Fibroblast of lung (primary cell): ENCODE data around the gene LCA5L. TPM values are rescaled to one million over a fixed set of nuclear protein-coding genes. Genes with fewer than 3 reads are reported as not detected.

ENCODE experiments used
- DNase-seq, 2 donors: peaks; one replicate each; pipeline versions ENCODE4 v3.0.0 to v3.0.0-alpha.2; 2010; ENCODE audit warnings: low read depth in 2 of 2
- H2AFZ ChIP-seq: 2 replicates; pipeline ENCODE4 v1.5.1; 2012; ENCODE audit warnings: low read length, control low read depth, inconsistent platforms
- H3K27ac ChIP-seq: 2 replicates; pipeline ENCODE4 v1.5.1; 2011; ENCODE audit warnings: low read length, control low read depth; ENCODE audit not compliant: insufficient read depth
- H3K27me3 ChIP-seq: 2 replicates; pipeline ENCODE4 v1.5.1; 2011; ENCODE audit warnings: mild to moderate bottlenecking, low read length; ENCODE audit not compliant: control insufficient read depth, insufficient read depth
- H3K36me3 ChIP-seq: 2 replicates; pipeline ENCODE4 v1.5.1; 2011; ENCODE audit warnings: low read length; ENCODE audit not compliant: control insufficient read depth, insufficient read depth
- H3K4me1 ChIP-seq: 2 replicates; pipeline ENCODE4 v1.5.1; 2011; ENCODE audit warnings: low read length; ENCODE audit not compliant: control insufficient read depth, insufficient read depth; ENCODE audit errors: extremely low read depth
- H3K4me2 ChIP-seq: 2 replicates; pipeline ENCODE4 v1.5.1; 2011; ENCODE audit warnings: low read length, control low read depth; ENCODE audit not compliant: insufficient read depth; ENCODE audit errors: extremely low read depth
- H3K4me3 ChIP-seq, 4 experiments: fragments of 200-600 bp in 1 of 4; sonication (generic) in 1 of 4; replicated peaks in 1 of 4; 2 replicates each; pipeline ENCODE4 v1.5.1; 2011 to 2016; ENCODE audit warnings: low read length in 4 of 4, low read depth in 3 of 4, mild to moderate bottlenecking in 3 of 4, control low read depth in 2 of 4, inconsistent platforms in 1 of 4, mixed read lengths in 1 of 4; ENCODE audit not compliant: insufficient read depth in 1 of 4; ENCODE audit errors: control extremely low read depth in 1 of 4
- H3K79me2 ChIP-seq: 2 replicates; pipeline ENCODE4 v1.5.1; 2012; ENCODE audit warnings: mild to moderate bottlenecking, low read length, inconsistent platforms; ENCODE audit not compliant: control insufficient read depth, insufficient read depth
- H3K9ac ChIP-seq: 2 replicates; pipeline ENCODE4 v1.5.1; 2011; ENCODE audit warnings: mild to moderate bottlenecking, low read length, control low read depth; ENCODE audit not compliant: insufficient read depth
- H3K9me3 ChIP-seq: 2 replicates; pipeline ENCODE4 v1.5.1; 2012; ENCODE audit warnings: low read depth, low read length; ENCODE audit not compliant: control insufficient read depth, insufficient read depth
- H4K20me1 ChIP-seq: 2 replicates; pipeline ENCODE4 v1.5.1; 2011; ENCODE audit warnings: low read length; ENCODE audit not compliant: control insufficient read depth, insufficient read depth; ENCODE audit errors: extremely low read depth
- CTCF ChIP-seq, 2 donors: IDR thresholded peaks in 1 of 2; conservative IDR thresholded peaks in 1 of 2; 1 replicate in 1 of 2; 2 replicates in 1 of 2; pipeline ENCODE4 v1.5.1; 2011 to 2012; ENCODE audit warnings: low read length in 2 of 2, control low read depth in 1 of 2, inconsistent platforms in 1 of 2, low read depth in 1 of 2, mild to moderate bottlenecking in 1 of 2
- EZH2 ChIP-seq: IDR thresholded peaks from 2 replicates; pipeline ENCODE4 v1.5.1; 2012; ENCODE audit warnings: low read length, control low read depth, mild to moderate bottlenecking; ENCODE audit errors: missing control alignments
- polyA plus RNA-seq, 2 donors: library from polyadenylated mRNA; depleted of rRNA in 1 of 2; stranded (reverse) in 1 of 2; unstranded in 1 of 2; fragments of >200 nt; gene quantifications; 2 replicates each; pipeline ENCODE4 v1.2.1, GENCODE V29; 2011 to 2012; ENCODE audit warnings: missing spikeins in 1 of 2
- total RNA-seq: library from RNA; depleted of rRNA; stranded (reverse); fragments of >200 nt; gene quantifications from 2 replicates; pipeline ENCODE4 v1.2.1, GENCODE V29; 2014

The LCA5L gene
- total and polyA plus RNA-seq, 2 donors (not counting 1 experiment from before 2014, with no cell fraction given), result 0.66 to 1.0 TPM

GRCh38 chr21:39363607-39364555 lies 81.7 kb downstream of the LCA5L start:
- no peaks in the 10 kb centered on the region for H3K9me3 ChIP-seq
- H3K9ac ChIP-seq, result no peak overlapping the region
- H3K79me2 ChIP-seq, result no peaks in the 10 kb centered on the region
- H3K4me1 ChIP-seq, result no peaks in the 10 kb centered on the region
- no peak for DNase-seq
- H2AFZ ChIP-seq, result no peak overlapping the region
- no peak for TF ChIP-seq CTCF (conservative IDR thresholded peaks at IDR 0.05 in 1 of 2, IDR thresholded peaks at IDR 0.05 in 1 of 2; ENCODE audit: low read depth in 1 of 2, low read length in 2 of 2)
- TF ChIP-seq EZH2, result no peak
- no peaks in the 10 kb centered on the region for H3K27me3 ChIP-seq
- no peaks in the 10 kb centered on the region for H4K20me1 ChIP-seq
- no peak overlapping the region for H3K4me2 ChIP-seq
- H3K36me3 ChIP-seq, result no peaks in the 10 kb centered on the region
- no peak overlapping the region for H3K27ac ChIP-seq
- no peak overlapping the region for H3K4me3 ChIP-seq

DNA sequence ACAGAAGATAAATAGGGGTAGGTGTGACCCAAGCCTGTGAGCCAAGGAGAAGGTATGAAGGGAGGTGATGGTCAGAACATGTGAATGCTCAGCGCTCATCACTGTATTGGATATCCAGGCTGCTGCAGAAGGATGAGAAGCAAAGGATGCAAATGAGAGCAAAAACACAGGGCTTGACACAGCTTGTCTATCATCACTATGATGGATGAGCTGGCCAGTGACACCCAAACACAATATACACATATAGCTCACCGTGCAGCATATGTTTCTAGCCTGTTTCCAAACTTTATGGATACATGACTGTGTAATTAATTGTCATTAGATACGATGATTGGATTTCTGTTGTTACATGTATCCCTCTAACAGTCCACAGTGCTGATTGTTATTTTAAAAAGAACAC lies 82.8 kb downstream of the LCA5L start:
- Histone ChIP-seq H3K27me3 (no peaks in the 10 kb centered on the region), H3K4me2 (no peak overlapping the region), H2AFZ (no peak overlapping the region), H3K4me3 (no peak overlapping the region), H3K79me2 (no peaks in the 10 kb centered on the region), H4K20me1 (no peaks in the 10 kb centered on the region), H3K4me1 (no peaks in the 10 kb centered on the region), H3K27ac (no peak overlapping the region), H3K9ac (no peak overlapping the region), H3K9me3 (no peaks in the 10 kb centered on the region), H3K36me3 (no peaks in the 10 kb centered on the region)
- TF ChIP-seq CTCF (conservative IDR thresholded peaks at IDR 0.05 in 1 of 2, IDR thresholded peaks at IDR 0.05 in 1 of 2; ENCODE audit: low read depth in 1 of 2, low read length in 2 of 2) (no peak), EZH2 (no peak)
- no peak for DNase-seq

DNA sequence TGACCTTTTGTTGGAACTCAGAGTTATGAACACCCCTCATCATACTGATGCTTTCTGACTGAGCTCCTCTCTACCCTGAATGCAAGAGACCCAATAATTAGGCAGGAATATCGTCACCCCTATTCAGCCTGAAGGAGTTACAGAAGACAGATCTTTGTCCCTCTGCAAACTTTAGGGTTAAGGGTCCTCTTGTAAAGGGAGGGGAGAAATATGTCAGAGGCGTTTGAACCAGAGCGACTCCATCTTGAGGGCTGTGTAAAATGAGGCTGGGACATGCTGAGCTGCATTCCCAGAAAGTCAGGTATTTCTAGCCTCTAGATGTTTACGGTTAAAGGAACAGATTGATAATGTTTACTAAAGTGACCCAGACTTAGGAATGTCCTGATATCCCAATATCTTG lies 86.2 kb downstream of the LCA5L start:
- no peaks in the 10 kb centered on the region for H3K36me3 ChIP-seq
- no peaks in the 10 kb centered on the region for H3K27me3 ChIP-seq
- H3K79me2 ChIP-seq, result no peaks in the 10 kb centered on the region
- no peak overlapping the region for H3K9ac ChIP-seq
- no peaks in the 10 kb centered on the region for H3K9me3 ChIP-seq
- no peak overlapping the region for H2AFZ ChIP-seq
- TF ChIP-seq CTCF (conservative IDR thresholded peaks at IDR 0.05 in 1 of 2, IDR thresholded peaks at IDR 0.05 in 1 of 2; ENCODE audit: low read depth in 1 of 2, low read length in 2 of 2) (no peak), EZH2 (no peak)
- no peak overlapping the region for H3K4me3 ChIP-seq
- H3K4me1 ChIP-seq, result no peaks in the 10 kb centered on the region
- H3K27ac ChIP-seq, result no peak overlapping the region
- no peak for DNase-seq
- no peak overlapping the region for H3K4me2 ChIP-seq
- no peaks in the 10 kb centered on the region for H4K20me1 ChIP-seq

Other genes starting within 250 kb of the LCA5L start
- gene BRWD1, start 132.1 kb downstream of the LCA5L start, total RNA-seq, result 48.9 and 62.1 TPM in 2 replicates
- 10.8 and 17.1 TPM in 2 replicates for gene BRWD1, start 132.1 kb downstream of the LCA5L start, polyA plus RNA-seq
- 171 and 179 TPM in 2 replicates for gene HMGN1, start 96.7 kb downstream of the LCA5L start, total RNA-seq
- 160 and 189 TPM in 2 replicates for gene HMGN1, start 96.7 kb downstream of the LCA5L start, polyA plus RNA-seq
- gene SH3BGR, start 6.2 kb upstream of the LCA5L start, total RNA-seq, result 3.3 and 6.8 TPM in 2 replicates
- gene SH3BGR, start 6.2 kb upstream of the LCA5L start, polyA plus RNA-seq, result 1.6 and 1.8 TPM in 2 replicates
- under 0.01 TPM in 1 of 2 replicates, not detected in the other for gene B3GALT5, start 167.2 kb upstream of the LCA5L start, total RNA-seq
- gene B3GALT5, start 167.2 kb upstream of the LCA5L start, polyA plus RNA-seq, result under 0.01 and 0.08 TPM in 2 replicates